Stimulated activated CD4-positive, alpha-beta T cell treated with anti-CD3 and anti-CD28 coated beads, Interleukin-2, amount 100 ng/mL, for 48 hours (primary cell): ENCODE results near the gene SLC19A3.
"Not testable (repeated sequence)": the region's sequence is repeated elsewhere in the genome, so short reads cannot be mapped to it uniquely, and the experiment has no call there.

ENCODE experiments used
- DNase-seq, 2 donors: peaks; one replicate each; pipeline ENCODE4 v3.0.0-alpha.2; 2020

Gene SLC19A3

DNA sequence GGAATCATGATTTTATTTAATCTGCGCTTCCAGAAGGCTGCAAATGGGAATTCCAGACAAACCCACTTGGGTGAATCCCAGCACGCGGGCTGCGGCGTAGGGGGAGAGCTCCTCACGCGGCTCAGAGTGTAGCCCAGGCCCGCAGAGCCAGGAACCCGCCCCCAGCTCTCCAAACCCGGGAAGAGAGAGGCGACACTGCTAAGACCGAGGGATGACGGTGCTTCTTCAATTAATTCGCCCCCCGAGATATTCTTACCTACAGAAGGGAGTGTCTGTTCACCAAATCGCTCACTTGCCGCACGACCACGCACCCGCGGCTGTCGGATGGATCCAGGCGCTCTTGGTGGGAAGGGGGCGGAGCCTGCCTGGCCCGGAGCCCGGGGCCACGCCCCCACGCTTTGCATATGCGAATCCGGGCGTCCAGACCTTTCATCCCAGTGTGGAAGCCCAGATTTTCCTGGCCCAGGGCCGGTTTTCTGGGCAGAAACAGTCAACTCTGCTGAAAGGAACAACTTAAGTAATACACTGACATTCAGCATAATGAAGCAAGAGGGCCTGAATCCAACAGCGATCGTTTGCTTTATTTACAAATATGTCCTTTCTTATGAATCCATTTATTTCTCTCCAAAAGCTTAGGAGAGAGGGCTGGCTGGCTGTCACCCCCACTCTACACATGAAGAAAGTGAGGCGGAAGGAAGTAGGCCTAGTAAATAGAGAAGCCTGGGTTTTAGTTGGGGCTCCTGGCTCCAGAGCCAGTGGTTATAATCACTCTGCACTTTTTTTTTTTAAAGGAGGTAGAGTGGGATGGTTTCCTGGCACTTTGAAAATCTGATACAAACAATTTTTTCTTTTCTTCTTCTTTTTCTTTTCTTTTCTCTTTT, at the start of gene SLC19A3:
Gene SLC19A3, minus strand, starts transcription at position 342 of the 881 bp plus-strand sequence. CDS start 15,710 bp downstream, outside the sequence.
- DNase-seq: peak; percentile 4 to 7

DNA sequence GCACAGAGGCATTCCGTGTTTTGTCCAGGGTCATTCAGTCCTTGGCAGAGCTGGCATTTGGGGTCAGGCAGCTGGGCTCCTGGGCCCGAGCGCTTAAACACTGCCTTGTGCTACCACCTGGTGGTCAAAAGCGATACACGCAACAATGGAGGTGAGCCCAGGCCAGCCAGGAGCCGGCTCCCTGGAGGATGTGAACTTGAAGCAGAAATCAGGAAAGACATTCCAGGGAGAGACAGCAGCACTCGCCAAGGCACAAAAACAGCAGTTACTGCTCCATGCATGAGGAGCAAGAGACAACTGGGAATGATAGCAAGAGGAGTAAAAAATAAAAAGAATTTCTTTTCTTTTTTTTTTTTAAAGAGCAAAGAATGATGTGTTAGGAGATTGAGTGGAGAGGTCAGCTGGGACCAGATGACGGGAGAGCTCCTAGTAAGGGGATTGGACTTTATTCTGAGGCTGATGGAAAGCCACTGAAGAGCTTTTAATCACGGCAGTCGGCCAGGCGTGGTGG, 48.6 kb upstream of the SLC19A3 start:
- DNase-seq: peak; percentile 53 to 59

DNA sequence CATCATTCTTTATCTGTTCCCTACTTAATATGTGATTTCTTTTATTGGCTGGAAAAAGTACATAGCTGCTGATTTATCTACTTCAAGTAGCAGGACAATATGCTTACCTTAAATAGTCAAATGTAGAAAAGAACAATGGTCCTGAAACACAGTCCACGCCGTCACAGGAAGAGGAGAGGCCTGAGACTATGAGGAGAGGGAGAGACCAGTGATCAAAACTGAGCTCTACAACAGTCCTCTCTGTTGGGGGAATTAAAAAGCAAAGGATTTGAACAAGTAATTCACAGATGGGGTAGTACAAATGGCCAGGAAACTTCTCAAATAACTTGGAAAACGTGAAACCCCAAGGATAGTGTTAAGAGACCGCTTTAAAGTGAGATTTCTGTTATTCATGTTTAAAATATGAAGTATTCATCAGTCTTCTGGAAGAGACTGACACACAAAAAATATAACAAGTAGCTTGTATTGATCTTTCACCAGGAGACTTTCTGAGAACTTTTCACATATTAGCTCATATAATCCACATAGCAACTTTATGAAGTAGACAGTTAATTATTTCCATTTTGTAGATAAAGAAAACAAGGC, 48.1 kb upstream of the SLC19A3 start:
- DNase-seq: no peak

GRCh38 chr2:227761740-227762476, 44.1 kb upstream of the SLC19A3 start:
- DNase-seq: no peak

GRCh38 chr2:227759411-227760118, 41.7 kb upstream of the SLC19A3 start:
- no peak for DNase-seq

DNA sequence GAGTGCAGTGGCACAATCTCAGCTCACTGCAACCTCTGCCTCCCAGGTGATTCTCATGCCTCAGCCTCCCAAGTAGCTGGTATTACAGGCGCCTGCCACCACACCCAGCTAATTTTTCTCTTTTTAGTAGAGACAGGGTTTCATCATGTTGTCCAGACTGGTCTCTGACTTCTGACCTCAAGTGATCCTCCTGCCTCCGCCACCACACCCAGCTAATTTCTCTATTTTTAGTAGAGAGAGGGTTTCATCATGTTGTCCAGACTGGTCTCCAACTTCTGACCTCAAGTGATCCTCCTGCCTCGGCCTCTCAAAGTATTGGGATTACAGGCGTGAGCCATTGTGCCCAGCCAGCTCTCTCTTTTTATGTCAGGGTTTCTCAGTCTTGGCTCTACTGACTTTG, 38.4 kb upstream of the SLC19A3 start:
- not testable (repeated sequence) for DNase-seq

DNA sequence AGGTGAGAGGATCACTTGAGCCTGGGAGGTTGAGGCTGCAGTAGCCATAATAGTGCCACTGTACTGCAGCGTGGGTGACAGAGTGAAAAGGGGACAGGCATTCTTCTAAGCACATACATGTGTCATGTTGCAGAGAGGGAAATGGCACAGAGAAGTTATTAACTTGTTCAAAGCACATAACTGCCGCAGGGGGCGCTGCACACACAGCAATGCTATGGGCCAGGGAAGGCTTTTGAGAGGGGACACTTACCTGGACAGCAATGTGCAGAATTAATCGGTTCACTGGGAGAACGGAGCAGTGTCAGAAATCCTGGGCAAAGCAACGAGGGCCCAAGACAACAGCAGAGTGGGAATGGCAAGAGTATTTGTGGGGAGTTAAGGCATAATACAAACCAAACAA, 30.3 kb upstream of the SLC19A3 start:
- no peak for DNase-seq

GRCh38 chr2:227745594-227745993, 27.8 kb upstream of the SLC19A3 start, which contains the start of gene SCYGR8:
TSS of gene SCYGR8 (plus strand) at chr2:227745894. CDS start at chr2:227745894, 0 bp downstream.
- no peak for DNase-seq

GRCh38 chr2:227740705-227741104, 22.9 kb upstream of the SLC19A3 start:
- DNase-seq: not testable (repeated sequence)

GRCh38 chr2:227739351-227739750, 21.5 kb upstream of the SLC19A3 start:
- DNase-seq: no peak

GRCh38 chr2:227728035-227728434, 10.2 kb upstream of the SLC19A3 start, which contains the start of gene SCYGR7:
TSS of gene SCYGR7 (plus strand) at chr2:227728335. CDS start at chr2:227728335, 0 bp downstream.
- DNase-seq: no peak

- no peak for DNase-seq
These were observed 6.7 kb upstream of the SLC19A3 start, which contains the start of gene SCYGR6 for GRCh38 chr2:227724394-227725039. TSS of gene SCYGR6 (minus strand) at chr2:227724757. CDS start at chr2:227724757, 0 bp downstream.

DNA sequence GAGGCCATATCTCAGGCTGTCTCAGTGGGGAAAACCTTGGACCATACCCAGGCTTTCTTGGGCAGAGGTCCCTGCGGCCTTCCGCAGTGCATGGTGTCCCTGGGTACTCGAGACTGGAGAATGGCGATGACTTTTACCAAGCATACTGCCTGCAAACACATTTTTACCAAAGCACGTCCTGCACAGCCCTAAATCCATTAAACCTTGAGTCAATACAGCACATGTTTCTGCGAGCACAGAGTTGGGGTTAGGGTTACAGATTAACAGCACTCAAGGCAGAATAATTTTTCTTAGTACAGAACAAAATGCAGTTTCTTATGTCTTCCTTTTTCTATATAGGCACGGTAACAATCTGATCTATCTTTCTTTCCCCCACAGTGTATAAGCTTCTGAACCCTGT, 5.0 kb upstream of the SLC19A3 start:
- DNase-seq: not testable (repeated sequence)

DNA sequence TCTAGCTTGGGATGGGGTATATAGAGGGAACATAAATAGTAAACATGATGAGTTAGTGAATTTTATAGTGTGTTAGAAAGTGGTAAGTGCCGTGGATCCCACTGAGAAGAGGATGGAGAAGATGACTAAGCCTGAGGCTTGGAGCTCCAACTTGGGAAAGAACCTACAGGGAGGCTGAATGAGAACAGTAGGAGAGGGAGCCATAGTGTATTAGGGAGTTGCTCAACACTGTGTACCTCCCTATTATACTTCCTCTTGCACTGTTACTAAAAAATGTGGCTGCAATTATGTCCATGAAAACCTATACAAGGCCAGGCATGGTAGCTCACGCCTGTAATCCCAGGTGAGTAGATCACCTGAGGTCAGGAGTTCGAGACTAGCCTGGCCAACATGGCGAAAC, 2.9 kb upstream of the SLC19A3 start:
- DNase-seq: no peak

GRCh38 chr2:227719641-227720040, 1.8 kb upstream of the SLC19A3 start:
- no peak for DNase-seq

GRCh38 chr2:227716501-227716900, 1.3 kb downstream of the SLC19A3 start:
- DNase-seq: no peak

GRCh38 chr2:227713291-227713690, 4.5 kb downstream of the SLC19A3 start:
- DNase-seq: no peak

DNA sequence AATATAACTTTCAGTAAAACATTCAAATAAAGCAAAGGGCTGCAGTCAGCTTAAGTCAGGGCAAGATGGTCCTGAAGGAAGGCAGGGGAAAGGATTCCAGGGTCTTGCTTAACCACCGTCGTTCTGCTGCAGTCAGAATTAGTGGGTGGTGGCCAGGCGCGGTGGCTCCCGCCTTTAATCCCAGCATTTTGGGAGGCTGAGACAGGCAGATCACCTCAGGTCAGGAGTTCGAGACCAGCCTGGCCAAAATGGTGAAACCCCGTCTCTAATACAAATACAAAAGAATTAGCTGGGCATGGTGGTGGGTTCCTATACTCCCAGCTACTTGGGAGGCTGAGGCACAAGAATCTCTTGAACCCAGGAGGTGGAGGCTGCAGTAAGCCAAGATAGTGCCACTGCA, 6.8 kb downstream of the SLC19A3 start:
- DNase-seq: no peak

- no peak for DNase-seq
These were observed 10.4 kb downstream of the SLC19A3 start for GRCh38 chr2:227707390-227707789.

- no peak for DNase-seq
These were observed 11.0 kb downstream of the SLC19A3 start for GRCh38 chr2:227706859-227707258.

- DNase-seq: no peak
These were observed 13.9 kb downstream of the SLC19A3 start for GRCh38 chr2:227703961-227704360.

GRCh38 chr2:227703280-227703732, 14.5 kb downstream of the SLC19A3 start:
- DNase-seq: no peak
